K562 (cell line): ENCODE data around the gene NME9. TPM values are rescaled to one million over a fixed set of nuclear protein-coding genes. Genes with fewer than 3 reads are reported as not detected.

Source experiments
- ATAC-seq: fragments of 200-7000 bp; cut with Tn5 transposase; 3 replicates; pipeline ENCODE4 v1.9.1; 2020; ENCODE audit warnings: moderate library complexity
- BruUV-seq: library from RNA; stranded (reverse); fragments of 400-500 nt; replicated peaks from 2 replicates; lab custom pipeline; 2021; lab: Mats Ljungman, UMichigan
- CTCF ChIA-PET: fragments of 300-600 bp; formaldehyde crosslinking; extraction: SDS; loops from one replicate; lab custom pipeline; 2021; ENCODE audit warnings: low intra/inter-chr PET ratio; lab: Yijun Ruan, JAX
- POLR2A ChIA-PET: fragments of 300-600, 350-650 bp; sonication (Branson Sonifier 250); formaldehyde crosslinking; extraction: SDS; loops from one replicate; lab custom pipeline; 2021; ENCODE audit warnings: antibody characterized with exemption, inconsistent platforms; lab: Yijun Ruan, JAX
- DNase-seq, 4 experiments: peaks; one replicate each; pipeline versions ENCODE4 v3.0.0 to v3.0.0-alpha.2; 2011 to 2018; ENCODE audit warnings: low spot score in 3 of 4, mixed read lengths in 3 of 4; ENCODE audit errors: extremely low read depth in 1 of 4
- FAIRE-seq: peaks from 2 replicates; lab custom pipeline; 2011; peaks lifted over from hg19 to GRCh38; lab: Jason Lieb, UNC
- H2AFZ ChIP-seq: 2 replicates; pipeline ENCODE4 v1.6.0; 2011; ENCODE audit warnings: low read depth, low read length, control low read depth, inconsistent platforms
- H3K27ac ChIP-seq: fragments of 200-600 bp; 3 replicates; pipeline ENCODE4 v1.8.0; 2011; ENCODE audit warnings: low read depth, mild to moderate bottlenecking, control low read depth, inconsistent platforms, low read length, moderate library complexity, mixed read lengths; ENCODE audit errors: extremely low read depth
- H3K27me3 ChIP-seq, 2 experiments: fragments of 300-600 bp in 1 of 2; 2 replicates in 1 of 2; 3 replicates in 1 of 2; pipeline versions ENCODE4 v1.6.0 to v1.8.0; 2011; ENCODE audit warnings: inconsistent platforms in 2 of 2, low read length in 2 of 2, mild to moderate bottlenecking in 1 of 2, mixed read lengths in 1 of 2, moderate library complexity in 1 of 2; ENCODE audit not compliant: control insufficient read depth in 2 of 2, insufficient read depth in 2 of 2
- H3K36me3 ChIP-seq: fragments of 300-600 bp; 3 replicates; pipeline ENCODE4 v1.8.0; 2011; ENCODE audit warnings: mild to moderate bottlenecking, low read length, inconsistent platforms; ENCODE audit not compliant: control insufficient read depth, insufficient read depth
- H3K4me1 ChIP-seq, 2 experiments: fragments of 200-600 bp in 1 of 2; replicated peaks in 1 of 2; 2 replicates in 1 of 2; 3 replicates in 1 of 2; pipeline versions ENCODE4 v1.5.1 to v1.8.0; 2011; ENCODE audit warnings: inconsistent platforms in 2 of 2, low read length in 2 of 2, mild to moderate bottlenecking in 1 of 2, mixed read lengths in 1 of 2, moderate library complexity in 1 of 2; ENCODE audit not compliant: control insufficient read depth in 2 of 2, insufficient read depth in 2 of 2
- H3K4me2 ChIP-seq: 2 replicates; pipeline ENCODE4 v1.6.1; 2011; ENCODE audit warnings: low read length, control low read depth, inconsistent platforms, mixed read lengths; ENCODE audit not compliant: insufficient read depth
- H3K4me3 ChIP-seq: fragments of 200-600 bp; sonication (generic), shearing (Covaris generic); 2 replicates; pipeline ENCODE4 v1.5.1; 2016; ENCODE audit warnings: control low read depth, inconsistent platforms
- H3K79me2 ChIP-seq: fragments of 200-600 bp; 3 replicates; pipeline ENCODE4 v1.8.0; 2011; ENCODE audit warnings: low read length, inconsistent platforms; ENCODE audit not compliant: control insufficient read depth, insufficient read depth
- H3K9ac ChIP-seq, 2 experiments: 2 replicates each; pipeline versions ENCODE4 v1.6.0 to v1.6.1; 2011; ENCODE audit warnings: low read depth in 2 of 2, low read length in 2 of 2, control low read depth in 1 of 2, inconsistent platforms in 1 of 2, mild to moderate bottlenecking in 1 of 2, mixed read lengths in 1 of 2; ENCODE audit not compliant: insufficient read depth in 1 of 2
- H3K9me1 ChIP-seq: one replicate; pipeline ENCODE4 v1.6.0; 2011; ENCODE audit warnings: inconsistent platforms, mild to moderate bottlenecking, low read length, moderate library complexity; ENCODE audit not compliant: control insufficient read depth, insufficient read depth
- H3K9me3 ChIP-seq: replicated peaks from 2 replicates; pipeline ENCODE4 v1.5.1; 2011; ENCODE audit warnings: low read depth, low read length, inconsistent platforms; ENCODE audit not compliant: control insufficient read depth, insufficient read depth
- H4K20me1 ChIP-seq: replicated peaks from 2 replicates; pipeline ENCODE4 v1.6.1; 2011; ENCODE audit warnings: low read length, inconsistent platforms, mixed read lengths; ENCODE audit not compliant: control insufficient read depth, insufficient read depth
- CBX8 ChIP-seq: fragments of 200-600 bp; sonication (generic); IDR thresholded peaks from 2 replicates; pipeline ENCODE4 v1.6.1; 2012; ENCODE audit warnings: borderline replicate concordance, mixed run types, low read depth, mild to moderate bottlenecking, moderate library complexity, mixed read lengths, low read length, control low read depth, inconsistent platforms; ENCODE audit not compliant: poor library complexity, severe bottlenecking; ENCODE audit errors: extremely low read depth
- NR2C1 ChIP-seq, 2 experiments: fragments of 450-650 bp; IDR thresholded peaks; 2 replicates each; pipeline ENCODE4 v1.6.1; 2017; ENCODE audit warnings: mild to moderate bottlenecking in 2 of 2, antibody characterized with exemption in 1 of 2, inconsistent platforms in 1 of 2, missing compliant biosample characterization in 1 of 2, missing genetic modification characterization in 1 of 2
- RHOXF2B ChIP-seq: fragments of 250-450 bp; sonication (Bioruptor Pico); conservative IDR thresholded peaks from 2 replicates; pipeline ENCODE4 v1.5.1; 2021
- ZNF384 ChIP-seq: IDR thresholded peaks from 2 replicates; pipeline ENCODE4 v1.6.1; 2012; ENCODE audit warnings: low read depth, low read length, improper control_type of control experiment
- WGBS: fragments of 100-300 bp; shearing (Covaris generic); methylation state at CpG from one replicate; pipeline ENCODE4 v1.1.6; 2016; ENCODE audit warnings: low coverage, mixed read lengths; ENCODE audit not compliant: insufficient coverage; ENCODE audit errors: missing lambda C conversion rate; 5-methylcytosine and 5-hydroxymethylcytosine counted together
- in situ Hi-C: fragments of 300-500 bp; cut with MboI; formaldehyde crosslinking; loops from 4 replicates; pipeline ENCODE4 v1.15.0; 2018; ENCODE audit warnings: inconsistent platforms, mixed read lengths
- intact Hi-C: fragments of 100-400 bp; cut with micrococcal nuclease; formaldehyde crosslinking; loops from 2 replicates; pipeline ENCODE4 v1.14.2; 2022
- polyA plus RNA-seq, 8 experiments: library from polyadenylated mRNA; depleted of rRNA in 4 of 8; stranded (reverse) in 5 of 8; unstranded in 3 of 8; fragments of >200 nt; fragmentation: Nextera tagmentation in 2 of 8; fragmentation: Illumina TruSeq in 1 of 8; extraction: Ambion mirVana in 2 of 8; extraction: Trizol in 1 of 8; gene quantifications; 2 replicates each; pipeline versions ENCODE4 v1.2.1 to v1.2.3, GENCODE V29; 2011 to 2014; ENCODE audit warnings: inconsistent platforms in 1 of 8, missing spikeins in 1 of 8
- total RNA-seq, 7 experiments: library from RNA; depleted of rRNA in 6 of 7; stranded (reverse); fragments of >200 nt in 6 of 7; fragmentation: Illumina TruSeq in 2 of 7; extraction: Trizol in 2 of 7; gene quantifications; 2 replicates each; pipeline versions ENCODE4 v1.2.1 to v1.2.3, GENCODE V29; 2011 to 2021; ENCODE audit warnings: low replicate concordance in 1 of 7
- TF ChIP-seq, protein P1 (sequence below): fragments of 250-450 bp; sonication (Bioruptor Pico); IDR thresholded peaks from 2 replicates; pipeline ENCODE4 v1.8.0; 2021; ENCODE audit warnings: moderate library complexity, mild to moderate bottlenecking, inconsistent platforms

NME9 gene
- total and polyA plus RNA-seq, 9 of the 15 experiments (the other 6 are each of a cell fraction or from before 2014, with no cell fraction given): 0.05 to 0.15 (median 0.13) TPM; not detected in 6

GRCh38 chr3:138297876-138298275, 31.8 kb downstream of the NME9 start:
- CTCF ChIA-PET: no interaction called here
- Histone ChIP-seq H3K4me1 (no peaks in the 10 kb centered on the region), H3K27ac (no peak overlapping the region), H3K9me3 (no peaks in the 10 kb centered on the region), H3K4me3 (no peak overlapping the region), H3K79me2 (no peaks in the 10 kb centered on the region), H2AFZ (no peak overlapping the region), H3K9me1 (no peaks in the 10 kb centered on the region), H3K36me3 (peaks cover 37% of the 10 kb centered on the region; the same call in 1 of the 3 replicates), H4K20me1 (no peaks in the 10 kb centered on the region), H3K9ac (no peak overlapping the region), H3K4me2 (no peak overlapping the region), H3K27me3 (no peaks in the 10 kb centered on the region)
- ATAC-seq: no peak
- POLR2A ChIA-PET: no interaction called here
- no peak for DNase-seq
- no peak for FAIRE-seq
- 89% methylated on average over 1 of the region's 1 CpG for whole genome bisulfite sequencing
- intact Hi-C loops (no loop called here), in situ Hi-C loops (no loop called here)
- BruUV-seq: no TSS peak
- TF ChIP-seq CBX8: no peak
- TF ChIP-seq ZNF384: no peak
- TF ChIP-seq NR2C1 (IDR thresholded peaks at IDR 0.05): no peak
- no peak for TF ChIP-seq NR2C1 (tag; IDR thresholded peaks at IDR 0.05)
- no peak for TF ChIP-seq RHOXF2B (CRISPR knock-in tag)
- TF ChIP-seq, protein P1, sequence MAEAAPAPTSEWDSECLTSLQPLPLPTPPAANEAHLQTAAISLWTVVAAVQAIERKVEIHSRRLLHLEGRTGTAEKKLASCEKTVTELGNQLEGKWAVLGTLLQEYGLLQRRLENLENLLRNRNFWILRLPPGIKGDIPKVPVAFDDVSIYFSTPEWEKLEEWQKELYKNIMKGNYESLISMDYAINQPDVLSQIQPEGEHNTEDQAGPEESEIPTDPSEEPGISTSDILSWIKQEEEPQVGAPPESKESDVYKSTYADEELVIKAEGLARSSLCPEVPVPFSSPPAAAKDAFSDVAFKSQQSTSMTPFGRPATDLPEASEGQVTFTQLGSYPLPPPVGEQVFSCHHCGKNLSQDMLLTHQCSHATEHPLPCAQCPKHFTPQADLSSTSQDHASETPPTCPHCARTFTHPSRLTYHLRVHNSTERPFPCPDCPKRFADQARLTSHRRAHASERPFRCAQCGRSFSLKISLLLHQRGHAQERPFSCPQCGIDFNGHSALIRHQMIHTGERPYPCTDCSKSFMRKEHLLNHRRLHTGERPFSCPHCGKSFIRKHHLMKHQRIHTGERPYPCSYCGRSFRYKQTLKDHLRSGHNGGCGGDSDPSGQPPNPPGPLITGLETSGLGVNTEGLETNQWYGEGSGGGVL (CRISPR knock-in tag): no peak
